ENCODE measurements around the gene CNST.
A peak's percentile ranks its signal among the peaks of the same experiment; 100 is the strongest.

Gene CNST

GRCh38 chr1:246566128-246566812 lies at the start of gene CNST, which contains the start of gene TFB2M:
CNST (plus strand) TSS chr1:246566456; CDS start chr1:246591563, 25,107 bp downstream.
TFB2M (minus strand) TSS chr1:246566261; CDS start chr1:246566138, 123 bp downstream.
- DNase-seq = peak; percentile 99

- no peak for DNase-seq
Observed at GRCh38 chr1:246517391-246517790, 48.9 kb upstream of the CNST start.

- DNase-seq = no peak
Observed at GRCh38 chr1:246518456-246519205, 47.6 kb upstream of the CNST start.

GRCh38 chr1:246519514-246519913 lies 46.7 kb upstream of the CNST start:
- no peak for DNase-seq

- no peak for DNase-seq
Observed at GRCh38 chr1:246526380-246526779, 39.9 kb upstream of the CNST start.

GRCh38 chr1:246526915-246527314 lies 39.3 kb upstream of the CNST start:
- DNase-seq = no peak

- no peak for DNase-seq
Observed at GRCh38 chr1:246527402-246528088, 38.7 kb upstream of the CNST start.

- no peak for DNase-seq
Observed at GRCh38 chr1:246528933-246529731, 37.1 kb upstream of the CNST start.

GRCh38 chr1:246530482-246530881 lies 35.8 kb upstream of the CNST start:
- DNase-seq = no peak

- no peak for DNase-seq
Observed at GRCh38 chr1:246532519-246532918, 33.7 kb upstream of the CNST start.

GRCh38 chr1:246533371-246533905 lies 32.8 kb upstream of the CNST start:
- peak; percentile 88 for DNase-seq

- peak; percentile 96 for DNase-seq
Observed at GRCh38 chr1:246534114-246534513, 32.1 kb upstream of the CNST start.

- DNase-seq = no peak
Observed at GRCh38 chr1:246537441-246537840, 28.8 kb upstream of the CNST start.

- no peak for DNase-seq
Observed at GRCh38 chr1:246537887-246538286, 28.4 kb upstream of the CNST start.

GRCh38 chr1:246540738-246541491 lies 25.3 kb upstream of the CNST start:
- DNase-seq = no peak

- DNase-seq = no peak
Observed at GRCh38 chr1:246544001-246544400, 22.3 kb upstream of the CNST start.

GRCh38 chr1:246549665-246550064 lies 16.6 kb upstream of the CNST start:
- DNase-seq = no peak

- no peak for DNase-seq
Observed at GRCh38 chr1:246550402-246550801, 15.9 kb upstream of the CNST start.

GRCh38 chr1:246552110-246552509 lies 14.1 kb upstream of the CNST start:
- DNase-seq = no peak

GRCh38 chr1:246554201-246554600 lies 12.1 kb upstream of the CNST start:
- DNase-seq = no peak

- DNase-seq = no peak
Observed at GRCh38 chr1:246558041-246558440, 8.2 kb upstream of the CNST start.

GRCh38 chr1:246559310-246559709 lies 6.9 kb upstream of the CNST start:
- no peak for DNase-seq
